SK-N-SH (cell line): ENCODE data around the gene DNAH14.

Source experiments
- CHD2 ChIP-seq: fragments of 150-350 bp; IDR thresholded peaks from 2 replicates; pipeline ENCODE4 v1.6.1; 2018; ENCODE audit warnings: low read length; ENCODE audit not compliant: partially characterized antibody
- CTCF ChIP-seq: fragments of 200-600 bp; sonication (generic); IDR thresholded peaks from 2 replicates; pipeline ENCODE4 v1.6.1; 2017; ENCODE audit warnings: antibody characterized with exemption, mild to moderate bottlenecking, moderate library complexity
- EP300 ChIP-seq, 2 experiments: IDR thresholded peaks; 2 replicates each; pipeline versions ENCODE4 v1.4.0 to v1.6.1; 2012; ENCODE audit warnings: borderline replicate concordance in 1 of 2, low read depth in 1 of 2, low read length in 1 of 2
- EZH2phosphoT487 ChIP-seq: fragments of 200-600 bp; sonication (generic); IDR thresholded peaks from 2 replicates; pipeline ENCODE4 v1.6.1; 2017; ENCODE audit warnings: low read depth, mixed run types, mild to moderate bottlenecking, antibody characterized with exemption, moderate library complexity, borderline replicate concordance
- GATA2 ChIP-seq: sonication (generic); formaldehyde crosslinking; IDR thresholded peaks from 2 replicates; pipeline ENCODE4 v1.5.0; 2020; ENCODE audit warnings: mild to moderate bottlenecking, missing genetic modification reagents
- JUND ChIP-seq: IDR thresholded peaks from 2 replicates; pipeline ENCODE4 v1.4.0; 2012
- POLR2AphosphoS5 ChIP-seq: IDR thresholded peaks from 2 replicates; pipeline ENCODE4 v1.6.1; 2012; ENCODE audit warnings: low read depth, low read length
- RFX5 ChIP-seq: IDR thresholded peaks from 2 replicates; pipeline ENCODE4 v1.6.1; 2012; ENCODE audit warnings: mild to moderate bottlenecking, improper control_type of control experiment, low read length
- SMC3 ChIP-seq: IDR thresholded peaks from 2 replicates; pipeline ENCODE4 v1.6.1; 2012; ENCODE audit warnings: low read depth, low read length, improper control_type of control experiment
- TAF1 ChIP-seq: IDR thresholded peaks from 2 replicates; pipeline ENCODE4 v1.6.1; 2012; ENCODE audit warnings: low read depth, mild to moderate bottlenecking, low read length, moderate library complexity, borderline replicate concordance
- YY1 ChIP-seq: IDR thresholded peaks from 2 replicates; pipeline ENCODE4 v1.4.0; 2012; ENCODE audit warnings: low read depth, mild to moderate bottlenecking

GRCh38 chr1:225021037-225021436 lies 91.6 kb downstream of the DNAH14 start:
- TF ChIP-seq CTCF (no peak), CHD2 (no peak), POLR2AphosphoS5 (no peak), RFX5 (no peak), YY1 (no peak), EP300 (IDR thresholded peaks at IDR 0.05; ENCODE audit: borderline replicate concordance in 1 of 2, low read depth in 1 of 2, low read length in 1 of 2) (no peak), TAF1 (no peak), EZH2phosphoT487 (no peak), SMC3 (no peak), JUND (no peak), GATA2 (CRISPR knock-in tag) (no peak)
